Measurements from ENCODE around the gene PDHB.

The PDHB gene

GRCh38 chr3:58394339-58394738 lies 39.3 kb downstream of the PDHB start:
- DNase-seq, result no peak

GRCh38 chr3:58392181-58392580 lies 41.5 kb downstream of the PDHB start:
- no peak for DNase-seq

GRCh38 chr3:58391156-58391865 lies 42.3 kb downstream of the PDHB start:
- DNase-seq, result no peak

GRCh38 chr3:58388550-58389091 lies 45.0 kb downstream of the PDHB start:
- no peak for DNase-seq

- no peak for DNase-seq
These were observed 45.7 kb downstream of the PDHB start for GRCh38 chr3:58387650-58388546.

GRCh38 chr3:58386626-58387365 lies 46.8 kb downstream of the PDHB start:
- no peak for DNase-seq

- DNase-seq, result no peak
These were observed 49.1 kb downstream of the PDHB start for GRCh38 chr3:58384381-58385090.

GRCh38 chr3:58383904-58384303 lies 49.7 kb downstream of the PDHB start:
- no peak for DNase-seq

- no peak for DNase-seq
These were observed 50.2 kb downstream of the PDHB start for GRCh38 chr3:58383476-58383875.

- DNase-seq, result no peak
These were observed 54.1 kb downstream of the PDHB start for GRCh38 chr3:58379351-58380073.

- no peak for DNase-seq
These were observed 55.9 kb downstream of the PDHB start for GRCh38 chr3:58377750-58378149.
